Keratinocyte (primary cell): ENCODE measurements around the gene RGS8. TPM values are rescaled to one million over a fixed set of nuclear protein-coding genes. Genes with fewer than 3 reads are reported as not detected.

Experiments
- DNase-seq: peaks from one replicate; pipeline ENCODE4 v3.0.0-alpha.2; 2011; ENCODE audit warnings: low read depth, missing footprints, low spot score
- FAIRE-seq: peaks from 2 replicates; lab custom pipeline; 2011; peaks lifted over from hg19 to GRCh38; lab: Jason Lieb, UNC
- H2AFZ ChIP-seq: 2 replicates; pipeline ENCODE4 v1.6.0; 2012; ENCODE audit warnings: low read length, control low read depth, inconsistent platforms; ENCODE audit not compliant: control insufficient read depth
- H3K27ac ChIP-seq: 2 replicates; pipeline ENCODE4 v1.5.1; 2011; ENCODE audit warnings: low read length; ENCODE audit not compliant: control insufficient read depth, insufficient read depth
- H3K27me3 ChIP-seq: 3 replicates; pipeline ENCODE4 v1.6.0; 2011; ENCODE audit warnings: low read length; ENCODE audit not compliant: control insufficient read depth, insufficient read depth; ENCODE audit errors: extremely low read depth
- H3K36me3 ChIP-seq, 2 experiments: 2 replicates in 1 of 2; 3 replicates in 1 of 2; pipeline ENCODE4 v1.5.1; 2011; ENCODE audit warnings: low read length in 2 of 2, mild to moderate bottlenecking in 1 of 2; ENCODE audit not compliant: control insufficient read depth in 2 of 2, insufficient read depth in 2 of 2; ENCODE audit errors: extremely low read depth in 1 of 2
- H3K4me1 ChIP-seq: 3 replicates; pipeline ENCODE4 v1.5.1; 2011; ENCODE audit warnings: low read length; ENCODE audit not compliant: control insufficient read depth, insufficient read depth; ENCODE audit errors: extremely low read depth
- H3K4me2 ChIP-seq: 3 replicates; pipeline ENCODE4 v1.6.0; 2011; ENCODE audit warnings: low read depth, low read length; ENCODE audit not compliant: control insufficient read depth, insufficient read depth; ENCODE audit errors: extremely low read depth
- H3K4me3 ChIP-seq, 3 experiments: fragments of 200-600 bp in 1 of 3; sonication (generic) in 1 of 3; 2 replicates in 2 of 3; 3 replicates in 1 of 3; pipeline ENCODE4 v1.5.1; 2011 to 2016; ENCODE audit warnings: low read length in 3 of 3, mild to moderate bottlenecking in 3 of 3, control low read depth in 2 of 3, inconsistent platforms in 1 of 3, low read depth in 1 of 3, mixed read lengths in 1 of 3, mixed run types in 1 of 3, moderate library complexity in 1 of 3; ENCODE audit not compliant: control insufficient read depth in 2 of 3, insufficient read depth in 2 of 3; ENCODE audit errors: extremely low read depth in 1 of 3
- H3K79me2 ChIP-seq: 2 replicates; pipeline ENCODE4 v1.6.0; 2012; ENCODE audit warnings: low read length; ENCODE audit not compliant: control insufficient read depth, insufficient read depth
- H3K9ac ChIP-seq: 3 replicates; pipeline ENCODE4 v1.6.0; 2011; ENCODE audit warnings: low read length; ENCODE audit not compliant: control insufficient read depth, insufficient read depth; ENCODE audit errors: extremely low read depth
- H3K9me1 ChIP-seq: 3 replicates; pipeline ENCODE4 v1.6.0; 2011; ENCODE audit warnings: low read length; ENCODE audit not compliant: control insufficient read depth, insufficient read depth; ENCODE audit errors: extremely low read depth
- H3K9me3 ChIP-seq: 2 replicates; pipeline ENCODE4 v1.5.1; 2012; ENCODE audit warnings: low read depth, low read length; ENCODE audit not compliant: control insufficient read depth
- H4K20me1 ChIP-seq: 3 replicates; pipeline ENCODE4 v1.6.0; 2011; ENCODE audit warnings: low read length; ENCODE audit not compliant: control insufficient read depth, insufficient read depth; ENCODE audit errors: extremely low read depth
- CTCF ChIP-seq, 3 experiments: IDR thresholded peaks in 1 of 3; conservative IDR thresholded peaks in 1 of 3; optimal IDR thresholded peaks in 1 of 3; 2 replicates in 2 of 3; 3 replicates in 1 of 3; pipeline versions ENCODE3 to v1.5.1; 2011; ENCODE audit warnings: low read length in 3 of 3, mild to moderate bottlenecking in 3 of 3, moderate library complexity in 2 of 3, control low read depth in 1 of 3, inconsistent platforms in 1 of 3; ENCODE audit not compliant: insufficient read depth in 2 of 3; ENCODE audit errors: extremely low read depth in 1 of 3
- EZH2 ChIP-seq: IDR thresholded peaks from one replicate; pipeline ENCODE4 v1.6.1; 2012; ENCODE audit warnings: inconsistent platforms, mild to moderate bottlenecking, low read length, moderate library complexity
- dilution Hi-C: fragments of 300-500 bp; cut with MboI; formaldehyde crosslinking; loops from one replicate; pipeline ENCODE4 v1.7.0; 2020; ENCODE audit warnings: low sequenced_read_pairs; ENCODE audit not compliant: extremely low pct_ligation_motif_present
- polyA plus RNA-seq, 5 experiments: library from polyadenylated mRNA; depleted of rRNA in 3 of 5; stranded (reverse) in 3 of 5; stranded (forward) in 1 of 5; unstranded in 1 of 5; fragments of >200 nt; gene quantifications; 1 replicate in 1 of 5; 2 replicates in 3 of 5; 3 replicates in 1 of 5; pipeline versions ENCODE4 v1.2.1 to v1.2.3, GENCODE V29; 2011 to 2012; ENCODE audit warnings: missing spikeins in 2 of 5, low read depth in 1 of 5, low replicate concordance in 1 of 5

Gene RGS8
- polyA plus RNA-seq, 1 donor (not counting 4 experiments of a cell fraction or from before 2014, with no cell fraction given) = not detected

- Histone ChIP-seq H3K27me3 (peaks cover 13% of the 10 kb centered on the region), H3K79me2 (no peaks in the 10 kb centered on the region), H3K4me3 (no peak overlapping the region), H3K4me2 (no peak overlapping the region), H3K27ac (no peak overlapping the region), H4K20me1 (no peaks in the 10 kb centered on the region), H3K9ac (no peak overlapping the region), H3K9me3 (no peaks in the 10 kb centered on the region), H3K9me1 (no peaks in the 10 kb centered on the region), H3K36me3 (no peaks in the 10 kb centered on the region), H3K4me1 (no peaks in the 10 kb centered on the region), H2AFZ (no peak overlapping the region)
- TF ChIP-seq CTCF (optimal IDR thresholded peaks at IDR 0.05 in 1 of 3, IDR thresholded peaks at IDR 0.05 in 1 of 3, conservative IDR thresholded peaks at IDR 0.05 in 1 of 3; ENCODE audit: extremely low read depth in 1 of 3, insufficient read depth in 2 of 3, low read length in 3 of 3) (no peak), EZH2 (no peak)
- FAIRE-seq (no peak), DNase-seq (no peak)
- dilution Hi-C loops = no loop called here
These were observed 20.3 kb upstream of the RGS8 start for GRCh38 chr1:182704677-182705076.

- H3K4me1 ChIP-seq = no peaks in the 10 kb centered on the region
- H2AFZ ChIP-seq = no peak overlapping the region
- H3K9me3 ChIP-seq = no peaks in the 10 kb centered on the region
- no peaks in the 10 kb centered on the region for H3K79me2 ChIP-seq
- H3K4me2 ChIP-seq = no peak overlapping the region
- no peak overlapping the region for H3K27ac ChIP-seq
- dilution Hi-C loops = no loop called here
- H3K4me3 ChIP-seq = no peak overlapping the region
- TF ChIP-seq EZH2 (no peak), CTCF (optimal IDR thresholded peaks at IDR 0.05 in 1 of 3, IDR thresholded peaks at IDR 0.05 in 1 of 3, conservative IDR thresholded peaks at IDR 0.05 in 1 of 3; ENCODE audit: extremely low read depth in 1 of 3, insufficient read depth in 2 of 3, low read length in 3 of 3) (no peak)
- H3K9ac ChIP-seq = no peak overlapping the region
- no peak for DNase-seq
- no peaks in the 10 kb centered on the region for H3K36me3 ChIP-seq
- FAIRE-seq = no peak
- H4K20me1 ChIP-seq = no peaks in the 10 kb centered on the region
- H3K27me3 ChIP-seq = peaks cover 15% of the 10 kb centered on the region
- no peaks in the 10 kb centered on the region for H3K9me1 ChIP-seq
These were observed 19.2 kb upstream of the RGS8 start for GRCh38 chr1:182703539-182703938.
